Upper lobe of left lung (tissue), 4 donors: ENCODE measurements around the gene MID1IP1.

Source experiments
- CTCF ChIP-seq, 6 experiments: fragments of 450-650 bp in 4 of 6; fragments of 200-600 bp in 2 of 6; sonication (generic) in 2 of 6; IDR thresholded peaks; one replicate each; pipeline ENCODE4 v1.5.1; 2016 to 2019; ENCODE audit warnings: antibody characterized with exemption in 6 of 6
- EP300 ChIP-seq, 4 donors: sonication (generic); formaldehyde crosslinking; IDR thresholded peaks; one replicate each; pipeline ENCODE4 v1.5.1; 2017; ENCODE audit warnings: antibody characterized with exemption in 4 of 4, control low read depth in 2 of 4

- TF ChIP-seq CTCF (IDR thresholded peaks at IDR 0.05) (peak in 1 of 6 experiments; percentile 9), EP300 (IDR thresholded peaks at IDR 0.05) (peak in 2 of 4 donors; percentile 55 to 84)
These were observed 2.6 kb downstream of the MID1IP1 start for GRCh38 chrX:38803588-38804431.
